Measurements from ENCODE around the gene MVB12B.

The MVB12B gene

DNA sequence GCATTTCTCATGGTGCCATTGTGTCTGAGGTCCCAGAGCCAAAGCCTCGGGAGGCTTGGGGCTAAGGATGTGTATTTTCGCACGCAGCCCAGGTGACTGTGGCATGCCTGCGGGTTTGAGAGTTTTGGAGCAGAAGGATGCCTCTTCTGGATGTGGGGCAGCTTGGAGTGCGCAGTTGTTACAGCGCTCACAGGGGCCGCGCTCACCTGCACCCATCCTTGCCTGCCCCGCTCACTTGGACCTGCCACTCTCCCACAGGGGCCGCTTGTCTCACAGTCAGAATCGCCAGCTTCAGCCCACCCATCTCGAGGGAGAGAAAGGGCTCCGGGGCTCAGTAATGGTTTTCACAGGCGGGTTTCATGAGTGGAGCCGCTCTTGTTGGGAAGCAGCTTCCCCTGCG lies 132.9 kb downstream of the MVB12B start:
- no peak for TF ChIP-seq ZNF274 (IDR thresholded peaks at IDR 0.05; ENCODE audit: low read depth, low read length)
- no peak overlapping the region for H3K4me3 ChIP-seq (ENCODE audit: low read length)

DNA sequence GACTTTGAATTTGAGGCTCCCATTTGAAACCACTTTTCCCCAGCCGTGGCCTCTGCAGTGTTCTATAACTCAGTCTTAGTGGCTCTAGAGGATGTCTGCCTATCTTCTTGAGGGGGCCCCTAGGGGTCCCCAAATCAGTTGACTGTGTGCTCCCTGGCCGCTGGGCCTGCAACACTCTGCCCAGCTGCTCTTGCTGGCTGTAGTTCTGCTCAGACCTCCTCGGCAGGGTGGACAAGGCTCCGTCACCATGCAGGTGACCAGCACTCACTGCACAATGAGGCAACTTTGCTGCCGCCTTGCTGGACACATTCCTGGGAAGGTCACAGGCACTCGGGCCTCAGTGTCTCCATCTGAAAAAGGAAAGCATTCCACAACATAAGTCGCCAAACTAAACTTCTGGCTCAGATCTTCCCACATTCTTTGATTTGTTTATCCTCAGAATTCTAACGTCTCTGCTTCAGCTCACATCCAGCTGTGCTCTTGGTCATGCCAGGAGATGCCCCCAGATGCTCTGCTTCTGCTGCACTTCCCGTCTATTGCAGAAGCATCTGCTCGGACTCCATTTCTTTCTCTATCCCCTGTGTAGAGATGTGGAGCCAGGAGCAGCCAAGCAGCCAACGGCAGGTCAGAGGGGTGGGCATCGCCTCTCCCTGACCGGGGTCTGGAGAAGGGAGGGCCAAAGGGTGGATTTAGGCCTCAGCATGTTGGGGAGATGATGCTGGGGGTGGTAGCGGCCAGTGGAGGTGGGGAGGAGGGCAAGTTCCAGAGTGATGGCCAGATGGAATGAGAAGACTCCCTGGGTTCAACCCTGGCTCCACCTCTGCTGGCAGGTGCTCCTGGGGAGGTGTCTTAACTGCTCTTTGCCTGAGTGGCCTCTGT lies 133.6 kb downstream of the MVB12B start:
- no peak for TF ChIP-seq ZNF274 (IDR thresholded peaks at IDR 0.05; ENCODE audit: low read depth, low read length)
- no peak overlapping the region for H3K4me3 ChIP-seq (ENCODE audit: low read length)

DNA sequence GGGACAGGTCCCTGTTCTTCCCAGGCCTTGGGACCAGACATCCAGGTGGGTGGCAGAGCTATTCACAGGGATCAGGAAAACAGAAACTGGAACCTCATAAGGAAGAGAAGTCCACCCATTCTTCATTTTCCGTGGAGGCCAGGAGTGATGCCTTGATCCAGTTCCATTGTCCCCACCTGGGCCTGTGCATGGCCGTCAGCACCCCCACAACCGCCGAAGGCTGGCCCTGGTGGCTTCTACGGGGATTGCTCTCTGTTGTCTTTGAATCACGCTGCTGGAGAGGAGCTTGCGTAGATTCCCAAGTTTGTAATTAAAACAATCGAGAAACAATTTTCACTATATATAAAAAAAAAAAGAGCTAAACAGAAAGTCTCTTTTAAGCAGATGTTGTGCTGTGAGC lies 134.4 kb downstream of the MVB12B start:
- H3K4me3 ChIP-seq (ENCODE audit: low read length), result no peak overlapping the region
- no peak for TF ChIP-seq ZNF274 (IDR thresholded peaks at IDR 0.05; ENCODE audit: low read depth, low read length)

DNA sequence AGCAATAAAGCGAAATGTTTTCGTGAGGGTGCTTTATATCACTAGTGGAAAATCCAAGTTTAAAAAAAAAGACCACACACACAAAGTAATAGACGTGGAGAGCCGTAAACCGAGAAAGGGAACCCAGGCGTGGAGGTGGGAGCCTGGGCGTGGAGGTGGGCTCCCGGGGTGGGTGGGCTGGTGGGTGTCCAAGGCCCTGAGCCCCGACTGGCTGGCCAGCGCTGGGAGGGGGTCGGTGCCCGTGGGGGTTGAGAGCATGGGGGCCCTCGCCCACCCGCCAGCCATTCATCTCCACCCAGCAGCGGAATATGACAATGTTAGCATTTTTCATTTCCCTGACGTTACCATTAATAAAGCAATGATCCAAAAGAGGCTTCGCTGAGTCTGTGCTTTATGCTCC lies 135.0 kb downstream of the MVB12B start:
- no peak for TF ChIP-seq ZNF274 (IDR thresholded peaks at IDR 0.05; ENCODE audit: low read depth, low read length)
- H3K4me3 ChIP-seq (ENCODE audit: low read length), result no peak overlapping the region

DNA sequence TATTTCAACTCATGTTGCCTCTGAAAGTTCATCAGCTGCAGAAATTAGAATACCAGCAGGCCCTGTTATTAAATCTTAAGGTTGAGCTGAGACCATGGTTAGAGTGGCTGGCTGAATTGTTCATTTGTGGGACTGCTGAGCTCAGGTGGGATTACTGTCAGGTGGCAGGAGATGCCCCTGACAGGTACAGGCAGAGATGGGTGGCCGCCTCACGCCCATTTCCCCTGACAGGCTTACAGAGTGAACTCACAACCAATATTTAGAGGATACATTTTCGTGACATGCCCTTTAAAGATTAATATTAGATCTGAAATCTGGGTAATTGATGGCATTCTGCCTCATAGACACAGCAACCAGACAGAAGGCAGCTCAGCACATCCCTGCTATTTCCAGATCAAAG lies 136.0 kb downstream of the MVB12B start:
- TF ChIP-seq ZNF274 (IDR thresholded peaks at IDR 0.05; ENCODE audit: low read depth, low read length), result no peak
- no peak overlapping the region for H3K4me3 ChIP-seq (ENCODE audit: low read length)

DNA sequence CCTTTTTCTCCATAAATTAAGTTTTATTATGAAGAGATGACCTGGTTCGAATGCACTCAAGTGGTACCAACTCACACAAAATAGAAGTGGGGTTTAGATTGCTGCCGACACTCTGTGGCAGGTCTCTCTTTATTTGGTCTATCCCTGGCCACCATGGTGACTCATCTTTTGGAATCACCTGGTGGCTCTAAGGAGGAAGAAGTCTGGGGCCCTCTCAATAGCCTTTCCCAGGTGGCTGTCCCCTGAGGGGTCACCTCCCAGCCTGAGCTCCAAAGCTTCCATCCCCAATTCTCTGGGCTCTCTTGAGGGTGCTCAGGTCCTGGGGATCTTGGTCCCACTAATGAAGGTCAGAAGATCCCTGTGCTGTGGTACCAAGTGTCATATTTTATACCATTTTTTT lies 136.8 kb downstream of the MVB12B start:
- TF ChIP-seq ZNF274 (IDR thresholded peaks at IDR 0.05; ENCODE audit: low read depth, low read length), result no peak
- H3K4me3 ChIP-seq (ENCODE audit: low read length), result no peak overlapping the region

DNA sequence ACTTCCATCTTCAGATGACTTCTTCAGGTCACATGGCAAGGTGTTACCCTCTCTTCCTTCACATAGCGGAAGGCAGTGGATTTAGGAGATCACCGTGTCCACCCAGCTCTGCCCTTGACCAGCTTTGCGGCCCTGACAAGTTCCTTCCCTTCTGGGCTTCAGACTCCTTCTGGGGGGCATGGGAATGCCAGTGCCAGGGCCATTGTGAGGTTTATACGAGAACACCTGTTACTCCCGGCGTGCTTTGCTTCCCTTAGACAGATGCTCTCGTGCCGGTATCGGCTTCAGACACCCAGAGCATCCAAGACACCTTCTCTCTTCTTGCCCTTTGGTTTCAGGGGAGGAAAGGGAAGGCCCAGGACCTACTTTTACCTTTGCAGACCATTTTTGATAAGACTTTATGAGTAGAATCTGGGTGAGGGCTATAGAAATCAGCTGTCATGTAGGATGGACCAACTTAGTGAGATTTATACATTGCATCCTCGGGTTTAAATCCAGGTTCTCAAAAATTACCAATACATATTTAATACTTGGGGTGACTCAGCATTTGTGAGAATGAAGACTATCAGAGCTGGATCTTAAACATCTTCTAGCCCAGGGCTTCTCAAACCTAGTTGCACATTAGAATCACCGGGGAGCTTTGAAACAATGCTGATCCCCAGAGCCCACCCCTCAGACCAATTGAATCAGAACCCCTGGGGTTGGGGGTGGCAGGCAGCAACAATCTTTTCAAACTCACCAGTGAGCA lies 138.2 kb downstream of the MVB12B start:
- no peak overlapping the region for H3K4me3 ChIP-seq (ENCODE audit: low read length)
- TF ChIP-seq ZNF274 (IDR thresholded peaks at IDR 0.05; ENCODE audit: low read depth, low read length), result no peak

DNA sequence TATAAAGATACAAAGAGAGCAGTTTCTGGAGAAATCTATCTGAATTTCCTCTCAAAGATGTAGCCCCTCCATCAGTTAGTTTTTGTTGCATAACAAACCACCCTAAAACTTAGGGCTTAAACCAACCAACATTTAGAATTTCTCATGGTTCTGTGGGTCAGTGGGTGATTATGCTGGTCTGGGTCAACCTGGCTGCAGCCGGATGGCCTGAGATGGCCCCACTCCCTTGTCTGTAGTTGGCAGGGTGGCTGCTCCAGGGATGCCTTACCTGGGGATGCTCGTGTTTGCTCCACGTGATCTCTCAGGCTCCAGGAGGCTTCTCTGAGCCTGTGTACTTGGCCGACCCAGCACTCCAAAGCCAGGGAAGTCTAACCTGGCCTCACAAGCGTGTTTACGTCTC lies 139.3 kb downstream of the MVB12B start:
- no peak overlapping the region for H3K4me3 ChIP-seq (ENCODE audit: low read length)
- no peak for TF ChIP-seq ZNF274 (IDR thresholded peaks at IDR 0.05; ENCODE audit: low read depth, low read length)

DNA sequence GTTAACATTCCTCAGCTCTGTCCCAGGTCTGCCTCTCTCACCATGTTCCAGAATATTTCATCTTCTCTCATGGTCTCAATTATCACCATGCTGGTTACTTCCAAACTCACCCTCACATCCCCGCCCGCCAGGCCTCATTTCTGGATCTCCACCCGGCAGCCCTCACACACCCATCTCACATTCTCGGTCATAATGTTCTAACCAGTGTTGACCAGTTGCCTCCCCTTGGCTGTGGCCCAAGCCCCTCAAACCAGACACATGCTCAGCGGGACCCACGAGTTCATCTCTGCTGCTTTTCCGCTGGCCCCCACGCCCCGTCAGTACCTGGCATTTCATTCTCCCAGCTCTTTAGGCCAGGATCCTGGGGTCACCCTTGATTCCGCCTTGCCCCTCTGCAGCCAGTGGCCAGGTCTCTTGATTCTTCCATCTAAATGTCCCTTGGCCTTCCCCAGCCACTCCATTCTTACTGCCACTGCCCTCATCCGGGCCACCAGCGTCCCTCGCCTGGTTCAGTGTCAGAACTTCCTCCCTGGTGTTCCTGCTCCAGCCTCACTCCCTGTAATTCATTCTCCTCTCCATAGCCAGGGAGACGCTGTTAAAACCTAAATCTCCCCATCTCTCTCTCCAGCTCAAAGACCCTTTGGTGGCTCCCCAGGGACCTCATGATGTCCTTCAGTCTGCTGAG lies 141.7 kb downstream of the MVB12B start:
- H3K4me3 ChIP-seq (ENCODE audit: low read length), result no peak overlapping the region
- no peak for TF ChIP-seq ZNF274 (IDR thresholded peaks at IDR 0.05; ENCODE audit: low read depth, low read length)

DNA sequence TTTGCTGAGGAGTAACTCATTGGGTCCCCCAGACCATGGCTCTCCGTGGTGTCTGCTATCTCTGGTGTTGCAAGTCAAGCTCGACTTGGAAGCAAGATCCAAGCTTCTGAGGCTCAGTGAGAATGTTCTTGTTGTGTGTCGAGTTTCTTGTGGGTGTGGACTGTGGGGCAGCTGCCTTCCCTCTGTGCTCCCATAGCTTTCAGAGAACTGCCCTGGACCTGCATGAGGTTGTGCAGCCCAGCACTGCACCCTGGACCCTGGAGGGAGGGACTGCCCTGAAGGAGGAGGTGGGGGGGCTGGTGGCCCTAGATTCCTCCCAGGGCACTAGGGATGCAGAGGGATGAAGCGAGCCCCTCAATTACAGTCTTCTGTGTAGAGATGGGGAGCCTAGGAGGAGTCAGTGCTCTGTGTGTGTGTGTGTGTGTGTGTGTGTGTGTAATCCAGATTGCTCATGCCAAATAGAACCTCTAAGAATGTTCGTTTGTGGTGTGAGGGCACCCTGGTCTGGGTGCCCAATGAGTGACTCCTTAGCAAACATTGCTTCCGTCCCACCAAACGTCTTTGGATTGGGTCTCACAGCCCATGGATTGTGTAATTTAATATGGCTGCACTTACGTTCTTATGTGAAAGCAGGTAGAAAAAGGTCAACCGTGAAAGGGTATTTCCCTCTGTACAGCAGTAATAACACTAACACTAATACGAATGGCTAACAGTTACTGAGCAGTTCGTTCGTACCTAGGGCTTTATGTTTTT lies 143.8 kb downstream of the MVB12B start:
- H3K4me3 ChIP-seq (ENCODE audit: low read length), result no peak overlapping the region
- TF ChIP-seq ZNF274 (IDR thresholded peaks at IDR 0.05; ENCODE audit: low read depth, low read length), result no peak

DNA sequence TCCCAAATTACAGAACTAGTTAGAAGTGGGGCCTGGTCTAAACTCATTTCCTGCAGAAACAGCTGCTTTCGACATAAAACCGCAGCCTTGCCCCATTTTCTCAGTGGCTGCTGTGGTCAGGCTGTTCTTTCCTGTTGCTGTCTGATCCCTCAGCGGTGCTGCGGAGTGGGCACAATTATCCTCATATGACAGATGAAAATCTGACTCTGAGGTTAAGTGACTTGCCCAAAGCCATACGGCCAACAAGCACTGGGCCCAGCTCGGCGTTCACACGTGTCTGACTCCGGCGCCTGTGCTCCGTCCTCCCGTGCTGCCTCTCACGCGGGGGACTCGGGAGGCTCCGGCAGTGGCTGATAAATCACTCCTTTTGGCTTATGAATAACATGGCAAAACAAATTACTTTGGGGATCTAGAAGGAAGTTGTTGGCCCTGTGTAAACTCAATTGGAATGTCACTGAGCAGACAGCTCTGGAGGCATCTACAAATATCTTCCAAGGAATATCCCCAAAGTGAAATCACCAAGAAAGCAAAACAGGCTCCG lies 144.5 kb downstream of the MVB12B start:
- H3K4me3 ChIP-seq (ENCODE audit: low read length), result no peak overlapping the region; the same call in 1 of the 2 replicates
- TF ChIP-seq ZNF274 (IDR thresholded peaks at IDR 0.05; ENCODE audit: low read depth, low read length), result no peak

DNA sequence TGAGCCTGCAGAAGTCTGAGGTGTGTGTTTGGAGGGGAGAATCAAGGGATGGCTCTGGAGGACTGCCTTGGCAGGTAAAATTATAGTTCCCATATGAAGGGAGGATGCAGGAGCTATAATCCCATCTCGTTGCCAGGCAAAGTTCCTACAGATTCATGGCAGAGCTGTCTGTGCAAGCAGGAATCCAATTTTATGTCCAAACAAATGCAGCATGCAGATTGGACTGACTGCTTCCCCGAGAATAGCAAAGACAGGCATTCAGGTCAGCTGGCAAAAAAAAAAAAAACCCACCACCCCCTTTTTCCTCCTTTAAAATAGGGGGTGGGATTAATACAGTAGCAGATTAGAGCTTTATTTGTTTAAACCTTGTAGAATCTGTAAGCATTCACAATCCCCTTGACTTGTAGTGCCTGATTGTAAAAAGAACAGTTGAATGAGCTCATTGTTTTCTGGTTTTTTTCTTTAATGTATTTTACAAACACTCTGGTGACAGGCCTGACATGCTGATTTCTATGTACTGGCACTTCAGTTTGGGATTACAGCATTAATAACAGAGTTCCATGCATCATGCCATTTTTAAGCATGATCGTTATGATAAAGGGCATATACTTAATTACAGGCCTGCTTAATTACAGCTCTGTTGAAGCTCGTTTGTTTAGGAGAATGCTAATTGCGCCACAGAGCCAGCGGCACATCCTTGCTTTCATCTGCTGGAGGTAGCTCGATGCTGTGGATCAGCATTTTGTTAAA lies 145.7 kb downstream of the MVB12B start:
- no peak overlapping the region for H3K4me3 ChIP-seq (ENCODE audit: low read length)
- no peak for TF ChIP-seq ZNF274 (IDR thresholded peaks at IDR 0.05; ENCODE audit: low read depth, low read length)

DNA sequence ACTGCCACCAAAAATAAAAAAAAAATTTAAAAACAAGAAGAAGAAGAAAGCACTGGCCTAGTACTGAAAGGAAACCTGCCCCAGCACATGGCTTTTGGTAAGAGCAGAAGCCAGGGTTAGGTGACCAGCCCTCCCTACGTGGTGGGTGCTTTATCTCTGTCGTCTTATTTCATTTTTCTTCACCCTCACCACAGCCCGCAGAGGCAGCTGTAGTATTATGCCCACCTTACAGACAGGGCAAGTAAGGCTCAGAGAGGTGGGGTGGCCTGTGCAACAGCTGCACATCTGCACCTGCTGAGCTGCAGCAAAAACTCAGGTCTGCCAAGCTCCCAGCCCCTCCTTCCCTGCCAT lies 146.3 kb downstream of the MVB12B start:
- no peak overlapping the region for H3K4me3 ChIP-seq (ENCODE audit: low read length)
- TF ChIP-seq ZNF274 (IDR thresholded peaks at IDR 0.05; ENCODE audit: low read depth, low read length), result no peak
